Ureter (tissue), 1 donor: ENCODE results near the gene PC. TPM values are rescaled to one million over a fixed set of nuclear protein-coding genes. Genes with fewer than 3 reads are reported as not detected.

Experiments used
- DNase-seq: peaks from one replicate; pipeline ENCODE4 v3.0.0-alpha.2; 2020; ENCODE audit warnings: low spot score
- total RNA-seq: library from RNA; stranded (reverse); gene quantifications from one replicate; pipeline ENCODE4 v1.2.4, GENCODE V29; 2023
- donor health status: DM: yes; HTN: yes; CAD: no.

Gene PC
- total RNA-seq, 1 donor from 2014 or later, result 12.7 TPM

- DNase-seq, result no peak
Measured at GRCh38 chr11:66867425-66868040, 90.7 kb downstream of the PC start.

- DNase-seq, result no peak
Measured at GRCh38 chr11:66866511-66866986, 91.6 kb downstream of the PC start.

- no peak for DNase-seq
Measured at GRCh38 chr11:66866007-66866406, 92.2 kb downstream of the PC start.

GRCh38 chr11:66864924-66865697 lies 93.1 kb downstream of the PC start:
- DNase-seq, result no peak

DNA sequence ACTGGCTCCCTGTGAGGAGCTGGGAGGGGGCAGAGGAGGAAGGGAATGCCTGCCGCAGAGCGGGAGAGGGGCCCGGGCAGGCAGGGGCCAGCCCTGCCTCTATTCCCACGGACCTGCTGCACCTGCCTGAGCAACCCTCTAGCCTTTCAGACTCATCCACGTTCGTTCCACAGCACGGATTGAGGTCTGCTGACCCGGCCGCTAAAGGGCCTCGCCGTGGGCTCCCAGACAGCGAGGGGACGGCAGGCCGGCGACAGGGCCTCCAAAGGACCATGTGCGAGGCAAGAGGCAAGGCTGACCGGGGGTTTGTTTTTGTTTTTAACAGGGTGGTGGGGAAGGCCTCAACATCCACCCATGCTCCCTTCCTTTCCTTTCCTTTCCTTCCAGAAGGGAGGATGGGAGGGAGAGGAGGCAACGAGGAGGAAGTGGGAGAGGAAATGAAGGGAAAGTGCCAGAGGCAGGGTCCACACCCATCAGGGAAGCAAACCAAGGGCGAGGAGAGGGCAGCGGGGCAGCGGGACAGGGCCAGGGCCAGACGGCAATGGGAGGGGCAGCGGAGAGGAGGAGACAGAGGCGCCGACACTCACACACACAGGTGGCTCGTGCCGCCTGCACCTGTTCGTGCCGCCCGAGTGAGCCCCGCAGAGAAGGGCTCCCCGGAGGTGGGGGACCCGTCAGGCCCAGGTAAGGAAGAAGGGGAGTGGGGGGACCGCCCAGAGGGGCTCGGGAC lies 93.8 kb downstream of the PC start:
- no peak for DNase-seq

- no peak for DNase-seq
Measured at GRCh38 chr11:66863428-66864125, 94.6 kb downstream of the PC start.

- DNase-seq, result no peak
Measured at GRCh38 chr11:66862559-66863037, 95.6 kb downstream of the PC start.

DNA sequence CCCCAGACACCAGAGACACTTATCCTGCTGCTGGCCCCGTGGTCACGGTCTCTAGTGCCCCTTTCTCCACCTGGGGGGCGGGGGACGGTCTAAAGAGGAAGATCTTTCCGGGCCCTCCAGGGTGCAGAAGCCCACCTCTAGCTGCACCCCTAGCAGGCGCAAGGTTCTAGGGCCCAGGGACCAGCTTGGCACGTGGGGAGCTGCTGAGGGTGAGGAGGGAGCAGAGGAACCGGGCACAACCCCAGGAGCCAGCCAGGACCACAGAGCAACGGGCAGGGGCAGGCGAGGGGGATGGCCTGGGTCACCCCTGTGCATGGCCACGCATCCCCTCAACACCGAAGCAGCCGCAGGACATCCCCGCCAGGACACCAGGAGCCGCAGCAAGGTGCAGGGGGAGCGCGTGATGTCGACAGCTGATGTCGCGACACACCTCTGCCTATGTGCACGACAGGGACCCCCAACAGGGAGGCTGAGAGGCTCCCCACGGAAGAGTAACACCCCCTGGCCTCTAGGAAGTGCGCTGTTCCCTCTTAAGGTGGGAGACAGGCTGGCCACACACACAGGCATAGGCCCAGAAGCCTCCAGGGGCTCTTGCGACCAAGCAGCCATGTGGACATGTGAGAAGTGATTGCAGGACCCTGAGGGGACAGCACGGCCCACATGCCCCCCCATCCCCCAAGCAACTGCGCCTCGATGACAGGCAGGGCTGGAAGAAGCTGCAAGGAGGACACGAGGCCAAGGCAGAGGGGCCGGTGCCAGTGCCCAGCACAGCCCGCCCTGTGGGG lies 96.2 kb downstream of the PC start:
- DNase-seq, result no peak

- no peak for DNase-seq
Measured at GRCh38 chr11:66861038-66861773, 97.0 kb downstream of the PC start.

GRCh38 chr11:66860449-66860831 lies 97.7 kb downstream of the PC start:
- no peak for DNase-seq

GRCh38 chr11:66859686-66860448 lies 98.3 kb downstream of the PC start:
- no peak for DNase-seq

DNA sequence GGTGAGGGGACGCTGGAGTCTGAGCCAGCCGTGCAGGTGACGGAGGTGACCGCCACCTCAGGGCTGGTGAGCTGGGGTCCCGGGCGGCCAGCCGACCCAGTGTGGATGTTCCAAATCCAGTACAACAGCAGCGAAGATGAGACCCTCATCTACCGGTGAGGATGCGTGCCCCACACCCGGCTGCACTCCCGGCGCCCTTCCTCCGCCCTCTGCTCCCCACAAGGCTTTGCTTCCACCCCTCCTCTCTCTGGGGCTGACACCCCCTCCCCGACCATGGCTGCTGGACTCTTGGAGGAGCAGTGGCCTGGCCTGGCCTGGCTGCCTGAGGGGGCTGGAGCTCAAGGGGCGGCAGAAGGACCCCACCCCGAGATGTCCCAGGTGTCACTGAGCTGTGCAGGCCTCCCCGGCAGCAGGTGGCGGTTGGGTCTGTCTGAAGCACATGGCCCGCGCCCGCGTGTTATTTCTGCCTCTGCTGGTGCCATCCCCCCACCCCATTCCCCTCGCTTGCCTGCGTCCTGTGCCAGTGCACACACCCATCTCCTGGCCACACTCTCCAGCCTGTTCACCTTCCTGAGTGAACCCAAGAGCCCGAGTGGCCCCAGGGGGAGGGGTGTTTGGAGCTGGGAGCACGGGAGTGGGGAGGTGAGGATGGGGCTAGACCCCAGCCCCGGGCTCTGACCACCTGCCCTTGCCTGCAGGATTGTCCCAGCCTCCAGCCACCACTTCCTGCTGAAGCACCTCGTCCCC lies 99.1 kb downstream of the PC start:
- DNase-seq, result no peak

DNA sequence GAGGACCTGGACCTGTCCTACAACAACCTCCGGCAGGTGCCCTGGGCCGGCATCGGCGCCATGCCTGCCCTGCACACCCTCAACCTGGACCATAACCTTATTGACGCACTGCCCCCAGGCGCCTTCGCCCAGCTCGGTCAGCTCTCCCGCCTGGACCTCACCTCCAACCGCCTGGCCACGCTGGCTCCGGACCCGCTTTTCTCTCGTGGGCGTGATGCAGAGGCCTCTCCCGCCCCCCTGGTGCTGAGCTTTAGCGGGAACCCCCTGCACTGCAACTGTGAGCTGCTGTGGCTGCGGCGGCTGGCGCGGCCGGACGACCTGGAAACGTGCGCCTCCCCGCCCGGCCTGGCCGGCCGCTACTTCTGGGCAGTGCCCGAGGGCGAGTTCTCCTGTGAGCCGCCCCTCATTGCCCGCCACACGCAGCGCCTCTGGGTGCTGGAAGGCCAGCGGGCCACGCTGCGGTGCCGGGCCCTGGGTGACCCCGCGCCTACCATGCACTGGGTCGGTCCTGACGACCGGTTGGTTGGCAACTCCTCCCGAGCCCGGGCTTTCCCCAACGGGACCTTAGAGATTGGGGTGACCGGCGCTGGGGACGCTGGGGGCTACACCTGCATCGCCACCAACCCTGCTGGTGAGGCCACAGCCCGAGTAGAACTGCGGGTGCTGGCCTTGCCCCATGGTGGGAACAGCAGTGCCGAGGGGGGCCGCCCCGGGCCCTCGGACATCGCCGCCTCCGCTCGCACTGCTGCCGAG lies 99.8 kb downstream of the PC start:
- no peak for DNase-seq

DNA sequence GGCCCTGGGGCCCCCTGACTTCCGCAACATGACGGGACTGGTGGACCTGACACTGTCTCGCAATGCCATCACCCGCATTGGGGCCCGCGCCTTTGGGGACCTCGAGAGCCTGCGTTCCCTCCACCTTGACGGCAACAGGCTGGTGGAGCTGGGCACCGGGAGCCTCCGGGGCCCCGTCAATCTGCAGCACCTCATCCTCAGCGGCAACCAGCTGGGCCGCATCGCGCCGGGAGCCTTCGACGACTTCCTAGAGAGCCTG lies 100.3 kb downstream of the PC start:
- no peak for DNase-seq

- no peak for DNase-seq
Measured at GRCh38 chr11:66857234-66857926, 100.8 kb downstream of the PC start.

- no peak for DNase-seq
Measured at GRCh38 chr11:66856496-66857233, 101.5 kb downstream of the PC start, which contains the start of gene LRFN4. Gene LRFN4, plus strand, starts transcription at chr11:66857064. Its CDS starts 681 bp downstream, at chr11:66857745.
